Esophagus squamous epithelium (tissue), 4 donors: ENCODE measurements around the gene ZNF469.

Experiments used
- POLR2A ChIP-seq, 4 donors: fragments of 450-650 bp; IDR thresholded peaks; one replicate each; pipeline ENCODE4 v1.6.1; 2017; ENCODE audit warnings: antibody characterized with exemption in 4 of 4, mild to moderate bottlenecking in 4 of 4, moderate library complexity in 3 of 4
- TF ChIP-seq, protein P1 (sequence below), 6 experiments: fragments of 450-650 bp in 4 of 6; fragments of 200-600 bp in 2 of 6; sonication (generic) in 2 of 6; IDR thresholded peaks; one replicate each; pipeline ENCODE4 v1.5.1; 2016 to 2019; ENCODE audit warnings: antibody characterized with exemption in 6 of 6, mild to moderate bottlenecking in 4 of 6, moderate library complexity in 4 of 6

DNA sequence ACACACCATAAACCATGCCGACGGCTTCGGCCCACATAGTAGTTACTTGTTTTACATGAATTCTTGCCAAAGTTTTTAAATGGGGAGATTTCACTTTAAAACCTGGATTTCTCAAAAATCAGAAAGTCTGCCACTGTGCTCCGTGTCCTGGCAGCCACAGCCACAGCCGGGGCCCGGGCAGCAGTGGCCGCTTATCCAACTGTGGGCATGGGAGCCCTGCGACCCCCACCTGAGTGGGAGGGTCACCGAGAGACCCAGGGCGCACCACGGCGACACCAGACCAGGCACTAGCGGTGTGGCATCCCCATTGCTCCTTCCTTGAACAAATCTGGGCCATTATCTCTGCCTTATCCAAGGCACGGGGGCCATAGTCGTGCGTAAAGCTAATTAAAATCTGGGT lies 30.0 kb downstream of the ZNF469 start:
- TF ChIP-seq, protein P1, sequence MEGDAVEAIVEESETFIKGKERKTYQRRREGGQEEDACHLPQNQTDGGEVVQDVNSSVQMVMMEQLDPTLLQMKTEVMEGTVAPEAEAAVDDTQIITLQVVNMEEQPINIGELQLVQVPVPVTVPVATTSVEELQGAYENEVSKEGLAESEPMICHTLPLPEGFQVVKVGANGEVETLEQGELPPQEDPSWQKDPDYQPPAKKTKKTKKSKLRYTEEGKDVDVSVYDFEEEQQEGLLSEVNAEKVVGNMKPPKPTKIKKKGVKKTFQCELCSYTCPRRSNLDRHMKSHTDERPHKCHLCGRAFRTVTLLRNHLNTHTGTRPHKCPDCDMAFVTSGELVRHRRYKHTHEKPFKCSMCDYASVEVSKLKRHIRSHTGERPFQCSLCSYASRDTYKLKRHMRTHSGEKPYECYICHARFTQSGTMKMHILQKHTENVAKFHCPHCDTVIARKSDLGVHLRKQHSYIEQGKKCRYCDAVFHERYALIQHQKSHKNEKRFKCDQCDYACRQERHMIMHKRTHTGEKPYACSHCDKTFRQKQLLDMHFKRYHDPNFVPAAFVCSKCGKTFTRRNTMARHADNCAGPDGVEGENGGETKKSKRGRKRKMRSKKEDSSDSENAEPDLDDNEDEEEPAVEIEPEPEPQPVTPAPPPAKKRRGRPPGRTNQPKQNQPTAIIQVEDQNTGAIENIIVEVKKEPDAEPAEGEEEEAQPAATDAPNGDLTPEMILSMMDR (IDR thresholded peaks at IDR 0.05), result no peak
- no peak for TF ChIP-seq POLR2A (IDR thresholded peaks at IDR 0.05)
